KMS-11 (cell line): Measurements from ENCODE around the gene PPP1R9B.

Experiments used
- H2AFZ ChIP-seq: fragments of 200-600 bp; sonication (generic); 2 replicates; pipeline ENCODE4 v1.6.1; 2016; ENCODE audit warnings: antibody characterized with exemption, mixed run types, low read depth
- H3K27ac ChIP-seq: fragments of 200-600 bp; sonication (generic); 2 replicates; pipeline ENCODE4 v1.6.1; 2016; ENCODE audit warnings: mild to moderate bottlenecking, mixed run types
- H3K27me3 ChIP-seq: fragments of 200-600 bp; sonication (generic); 2 replicates; pipeline ENCODE4 v1.6.1; 2017; ENCODE audit warnings: mild to moderate bottlenecking, low read depth, mixed run types, moderate library complexity; ENCODE audit not compliant: insufficient read depth
- H3K36me3 ChIP-seq: fragments of 200-600 bp; sonication (generic); 2 replicates; pipeline ENCODE4 v1.6.1; 2017; ENCODE audit warnings: mild to moderate bottlenecking, mixed run types; ENCODE audit not compliant: insufficient read depth
- H3K4me1 ChIP-seq: fragments of 200-600 bp; sonication (generic); 2 replicates; pipeline ENCODE4 v1.6.1; 2016; ENCODE audit warnings: mild to moderate bottlenecking, low read depth, mixed run types; ENCODE audit not compliant: poor library complexity, severe bottlenecking
- H3K4me2 ChIP-seq: fragments of 200-600 bp; sonication (generic); 2 replicates; pipeline ENCODE4 v1.7.0; 2016; ENCODE audit warnings: mild to moderate bottlenecking, mixed run types
- H3K4me3 ChIP-seq: fragments of 200-600 bp; sonication (generic); IDR thresholded peaks from 2 replicates; pipeline ENCODE4 v1.6.1; 2017; ENCODE audit warnings: low read depth, low read length, mixed read lengths; ENCODE audit not compliant: insufficient read depth
- H3K79me2 ChIP-seq: fragments of 200-600 bp; sonication (generic); 2 replicates; pipeline ENCODE4 v1.6.1; 2016; ENCODE audit warnings: low read depth, mixed run types; ENCODE audit not compliant: insufficient read depth
- H3K9ac ChIP-seq: fragments of 200-600 bp; sonication (generic); 2 replicates; pipeline ENCODE4 v1.6.1; 2016; ENCODE audit warnings: mild to moderate bottlenecking, mixed run types
- H4K20me1 ChIP-seq: fragments of 200-600 bp; sonication (generic); 2 replicates; pipeline ENCODE4 v1.6.1; 2016; ENCODE audit warnings: mild to moderate bottlenecking, mixed run types; ENCODE audit not compliant: insufficient read depth
- TF ChIP-seq, protein P1 (sequence below): fragments of 200-600 bp; sonication (generic); conservative IDR thresholded peaks from 2 replicates; pipeline ENCODE4 v1.6.1; 2017; ENCODE audit warnings: low read depth, mild to moderate bottlenecking, antibody characterized with exemption, low read length, moderate library complexity, mixed read lengths

The PPP1R9B gene

DNA sequence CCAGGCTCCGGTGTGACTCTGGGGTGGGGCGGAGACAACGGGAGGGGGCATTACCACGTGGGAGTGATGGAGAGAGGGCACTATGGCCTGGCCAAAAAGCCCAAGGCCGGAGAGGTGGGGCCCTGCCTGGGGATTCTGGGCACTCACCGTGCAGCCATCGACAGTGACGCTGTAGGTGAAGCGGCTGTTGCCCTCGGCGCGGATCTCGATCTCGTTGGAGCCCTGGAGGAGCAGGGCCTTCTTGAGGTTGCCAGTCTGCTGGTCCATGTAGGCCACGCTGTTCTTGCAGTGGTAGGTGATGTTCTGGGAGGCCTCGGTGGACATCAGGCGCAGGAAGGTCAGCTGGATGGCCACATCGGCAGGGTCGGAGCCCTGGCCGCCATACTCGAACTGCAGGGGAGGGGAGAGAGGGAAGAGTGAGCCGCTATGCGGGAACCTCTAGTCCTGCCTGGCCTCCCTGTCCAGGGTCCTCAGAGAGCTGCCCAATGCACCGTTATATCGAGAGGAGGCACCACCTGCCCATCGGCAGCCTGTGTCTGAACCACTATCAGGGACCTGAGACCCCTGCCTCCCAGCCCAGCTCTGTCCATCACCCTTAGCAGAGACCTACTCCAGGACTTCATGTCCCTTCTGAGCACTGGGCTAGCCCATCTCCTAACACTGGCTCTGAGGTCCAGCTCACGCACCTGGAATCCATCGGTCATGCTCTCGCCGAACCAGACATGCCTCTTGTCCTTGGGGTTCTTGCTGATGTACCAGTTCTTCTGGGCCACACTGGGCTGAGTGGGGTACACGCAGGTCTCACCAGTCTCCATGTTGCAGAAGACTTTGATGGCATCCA is 35.4 kb upstream of the PPP1R9B start:
- Histone ChIP-seq H3K4me3 (no peak overlapping the region), H3K79me2 (no peaks in the 10 kb centered on the region), H3K27me3 (peaks cover 62% of the 10 kb centered on the region), H3K36me3 (no peaks in the 10 kb centered on the region), H3K4me2 (no peak overlapping the region), H3K9ac (no peak overlapping the region), H3K4me1 (peaks cover 29% of the 10 kb centered on the region), H2AFZ (no peak overlapping the region), H4K20me1 (no peaks in the 10 kb centered on the region), H3K27ac (no peak overlapping the region)
- TF ChIP-seq, protein P1, sequence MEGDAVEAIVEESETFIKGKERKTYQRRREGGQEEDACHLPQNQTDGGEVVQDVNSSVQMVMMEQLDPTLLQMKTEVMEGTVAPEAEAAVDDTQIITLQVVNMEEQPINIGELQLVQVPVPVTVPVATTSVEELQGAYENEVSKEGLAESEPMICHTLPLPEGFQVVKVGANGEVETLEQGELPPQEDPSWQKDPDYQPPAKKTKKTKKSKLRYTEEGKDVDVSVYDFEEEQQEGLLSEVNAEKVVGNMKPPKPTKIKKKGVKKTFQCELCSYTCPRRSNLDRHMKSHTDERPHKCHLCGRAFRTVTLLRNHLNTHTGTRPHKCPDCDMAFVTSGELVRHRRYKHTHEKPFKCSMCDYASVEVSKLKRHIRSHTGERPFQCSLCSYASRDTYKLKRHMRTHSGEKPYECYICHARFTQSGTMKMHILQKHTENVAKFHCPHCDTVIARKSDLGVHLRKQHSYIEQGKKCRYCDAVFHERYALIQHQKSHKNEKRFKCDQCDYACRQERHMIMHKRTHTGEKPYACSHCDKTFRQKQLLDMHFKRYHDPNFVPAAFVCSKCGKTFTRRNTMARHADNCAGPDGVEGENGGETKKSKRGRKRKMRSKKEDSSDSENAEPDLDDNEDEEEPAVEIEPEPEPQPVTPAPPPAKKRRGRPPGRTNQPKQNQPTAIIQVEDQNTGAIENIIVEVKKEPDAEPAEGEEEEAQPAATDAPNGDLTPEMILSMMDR: no peak

DNA sequence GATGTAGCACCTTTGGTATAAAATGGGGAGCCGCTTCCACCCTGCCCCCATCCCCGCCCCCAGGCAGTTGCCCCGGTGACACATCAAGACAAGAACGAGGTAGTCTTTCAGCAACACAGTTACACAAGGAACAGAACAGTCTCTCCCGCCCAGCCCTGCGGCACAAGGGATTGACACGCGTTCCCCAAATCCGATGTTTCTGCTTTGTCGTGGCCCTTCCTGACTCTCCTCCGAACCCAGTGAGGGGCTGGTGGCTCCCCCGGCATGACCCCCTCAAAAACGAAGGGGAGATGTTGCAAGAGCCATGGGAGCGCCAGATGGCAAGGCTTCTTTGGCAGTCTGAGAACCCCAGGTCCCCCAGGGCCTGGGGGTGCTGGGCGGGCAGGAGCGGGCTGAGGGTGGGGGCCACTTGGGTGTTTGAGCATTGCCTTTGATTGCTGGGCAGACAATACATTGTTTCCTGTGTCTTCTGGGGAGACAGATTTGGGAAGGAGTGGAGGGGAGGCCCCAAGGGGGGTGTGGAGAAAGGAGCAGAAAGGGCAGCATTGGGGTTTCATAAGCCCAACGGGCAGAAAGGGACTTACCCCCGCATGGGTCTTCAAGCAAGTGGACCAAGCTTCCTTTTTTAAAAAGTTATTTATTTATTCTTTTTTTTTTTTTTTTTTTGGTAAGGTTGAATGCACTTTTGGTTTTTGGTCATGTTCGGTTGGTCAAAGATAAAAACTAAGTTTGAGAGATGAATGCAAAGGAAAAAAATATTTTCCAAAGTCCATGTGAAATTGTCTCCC is 34.3 kb upstream of the PPP1R9B start:
- Histone ChIP-seq H3K9ac (no peak overlapping the region), H3K27me3 (peaks cover 51% of the 10 kb centered on the region), H3K79me2 (no peaks in the 10 kb centered on the region), H2AFZ (no peak overlapping the region), H3K27ac (no peak overlapping the region), H3K4me2 (peak overlapping the region; percentile 96; the same call in 1 of the 2 replicates), H3K36me3 (no peaks in the 10 kb centered on the region), H4K20me1 (no peaks in the 10 kb centered on the region), H3K4me1 (peaks cover 29% of the 10 kb centered on the region), H3K4me3 (no peak overlapping the region)
- TF ChIP-seq, protein P1: no peak

DNA sequence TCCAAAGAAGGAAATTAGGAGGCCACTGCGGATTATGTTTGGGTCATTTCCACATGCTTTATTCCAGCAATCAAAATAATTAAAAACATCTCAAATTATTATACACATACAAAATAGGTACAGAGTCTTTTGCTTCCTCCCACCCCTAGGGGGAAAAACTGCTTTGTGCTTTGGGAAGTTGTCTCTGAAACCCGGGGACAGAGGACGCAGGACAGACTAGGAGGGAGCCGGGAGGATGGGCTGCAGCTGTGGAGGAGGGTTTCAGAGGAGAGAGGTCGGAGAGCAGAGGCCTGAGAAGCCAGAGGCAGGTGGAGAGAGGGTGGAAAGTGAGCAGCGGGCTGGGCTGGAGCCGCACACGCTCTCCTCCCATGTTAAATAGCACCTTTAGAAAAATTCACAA is 33.6 kb upstream of the PPP1R9B start:
- peak overlapping the region; percentile 96 for H3K4me2 ChIP-seq
- peaks cover 44% of the 10 kb centered on the region for H3K27me3 ChIP-seq
- no peaks in the 10 kb centered on the region for H4K20me1 ChIP-seq
- TF ChIP-seq, protein P1: 0 out of 2 replicates have a peak, but pooled peaks have one; percentile 6
- no peak overlapping the region for H3K4me3 ChIP-seq
- peak overlapping the region; percentile 47 for H2AFZ ChIP-seq
- no peaks in the 10 kb centered on the region for H3K36me3 ChIP-seq
- no peak overlapping the region for H3K9ac ChIP-seq
- H3K27ac ChIP-seq: no peak overlapping the region
- H3K79me2 ChIP-seq: no peaks in the 10 kb centered on the region
- peaks cover 29% of the 10 kb centered on the region for H3K4me1 ChIP-seq

DNA sequence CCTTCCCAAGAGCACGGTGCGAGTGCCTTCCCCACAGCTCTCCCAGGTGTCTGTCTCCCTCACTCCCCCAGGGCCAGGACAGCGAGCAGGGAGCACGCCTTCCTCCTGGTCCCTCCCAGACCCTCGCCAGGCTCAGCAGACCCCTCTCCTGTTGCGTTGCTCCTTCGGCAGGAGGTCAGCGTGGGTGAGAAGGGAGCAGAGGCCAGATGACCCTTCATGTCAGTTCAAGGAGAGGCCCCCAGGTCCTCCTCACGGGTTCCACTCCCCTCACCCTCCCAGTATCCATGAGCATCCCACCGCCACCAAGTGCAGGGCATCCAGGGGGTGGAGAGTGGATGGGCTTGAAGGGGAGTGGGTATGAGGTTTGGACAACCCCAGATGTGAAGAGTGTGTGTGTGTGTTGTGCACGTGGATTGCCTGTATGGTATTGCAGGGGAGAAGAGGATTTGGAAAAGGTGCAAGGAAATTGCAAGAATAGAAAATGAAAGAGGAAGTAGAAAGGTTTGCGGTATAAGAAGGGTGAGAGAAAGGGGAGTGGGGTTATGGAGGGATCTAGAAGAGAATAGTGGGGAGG is 33.0 kb upstream of the PPP1R9B start:
- Histone ChIP-seq H3K4me2 (peak overlapping the region; percentile 96; the same call in 1 of the 2 replicates), H3K4me1 (peaks cover 34% of the 10 kb centered on the region), H3K9ac (no peak overlapping the region), H3K27ac (no peak overlapping the region), H3K79me2 (no peaks in the 10 kb centered on the region), H3K36me3 (no peaks in the 10 kb centered on the region), H3K27me3 (peaks cover 38% of the 10 kb centered on the region), H3K4me3 (no peak overlapping the region), H4K20me1 (no peaks in the 10 kb centered on the region), H2AFZ (0 out of 2 replicates have a peak overlapping the region, but pooled peaks have one; percentile 47)
- TF ChIP-seq, protein P1: no peak
